HFFc6 (cell line): Measurements from ENCODE around the gene FNDC8. TPM values are rescaled to one million over a fixed set of nuclear protein-coding genes. Genes with fewer than 3 reads are reported as not detected.

Experiments used
- DNase-seq: peaks from one replicate; pipeline ENCODE4 v3.0.0-alpha.2; 2018
- H3K27ac Mint-ChIP-seq: 2 replicates; pipeline ENCODE4 v1.8.0; 2020; ENCODE audit warnings: mild to moderate bottlenecking, mixed read lengths
- H3K27me3 Mint-ChIP-seq: 2 replicates; pipeline ENCODE4 v1.8.0; 2021; ENCODE audit warnings: mild to moderate bottlenecking, moderate library complexity, mixed read lengths; ENCODE audit not compliant: insufficient read depth
- H3K36me3 Mint-ChIP-seq: 2 replicates; pipeline ENCODE4 v1.8.0; 2021; ENCODE audit warnings: low read depth, mixed read lengths
- H3K4me1 Mint-ChIP-seq: 2 replicates; pipeline ENCODE4 v1.8.0; 2020; ENCODE audit warnings: low read depth, mixed read lengths
- H3K4me3 Mint-ChIP-seq: 2 replicates; pipeline ENCODE4 v1.8.0; 2020; ENCODE audit warnings: mild to moderate bottlenecking, moderate library complexity, mixed read lengths
- H3K9me3 Mint-ChIP-seq: 2 replicates; pipeline ENCODE4 v1.8.0; 2020; ENCODE audit warnings: mild to moderate bottlenecking, mixed read lengths
- CTCF ChIP-seq: fragments of 200-600 bp; sonication (generic); IDR thresholded peaks from 2 replicates; pipeline ENCODE4 v1.5.0; 2021; ENCODE audit warnings: antibody characterized with exemption, mild to moderate bottlenecking
- total RNA-seq, 6 experiments: library from RNA; stranded (reverse); fragmentation: NEBNext Ultra II Directional; extraction: Animal tissue kit (Norgen Biotek cat#: 25700); gene quantifications; 2 replicates in 1 of 6; 3 replicates in 5 of 6; pipeline ENCODE4 v1.2.3, GENCODE V29; 2021

The FNDC8 gene
- total RNA-seq, 6 experiments from 2014 or later: not detected

- Mint-ChIP-seq H3K36me3 (no peaks in the 10 kb centered on the region), H3K27ac (no peak overlapping the region), H3K27me3 (no peaks in the 10 kb centered on the region), H3K4me3 (no peak overlapping the region), H3K9me3 (no peaks in the 10 kb centered on the region), H3K4me1 (peaks cover 56% of the 10 kb centered on the region)
- TF ChIP-seq CTCF: no peak
- DNase-seq: no peak
Measured at GRCh38 chr17:35079547-35080423, 41.6 kb upstream of the FNDC8 start.

GRCh38 chr17:35080536-35080935 is 40.9 kb upstream of the FNDC8 start:
- no peaks in the 10 kb centered on the region for H3K27me3 Mint-ChIP-seq
- no peak overlapping the region for H3K27ac Mint-ChIP-seq
- H3K4me3 Mint-ChIP-seq: no peak overlapping the region
- H3K4me1 Mint-ChIP-seq: peaks cover 56% of the 10 kb centered on the region
- H3K36me3 Mint-ChIP-seq: no peaks in the 10 kb centered on the region
- no peaks in the 10 kb centered on the region for H3K9me3 Mint-ChIP-seq
- no peak for DNase-seq
- TF ChIP-seq CTCF: no peak

- no peaks in the 10 kb centered on the region for H3K9me3 Mint-ChIP-seq
- no peak for TF ChIP-seq CTCF
- H3K27ac Mint-ChIP-seq: no peak overlapping the region
- no peaks in the 10 kb centered on the region for H3K27me3 Mint-ChIP-seq
- no peak overlapping the region for H3K4me3 Mint-ChIP-seq
- no peaks in the 10 kb centered on the region for H3K36me3 Mint-ChIP-seq
- H3K4me1 Mint-ChIP-seq: peaks cover 66% of the 10 kb centered on the region
- no peak for DNase-seq
Measured at GRCh38 chr17:35081638-35082037, 39.8 kb upstream of the FNDC8 start.

- no peak for TF ChIP-seq CTCF
- peak overlapping the region; percentile 39 for H3K27ac Mint-ChIP-seq
- H3K36me3 Mint-ChIP-seq: no peaks in the 10 kb centered on the region
- peak overlapping the region; percentile 24 for H3K4me3 Mint-ChIP-seq
- no peaks in the 10 kb centered on the region for H3K27me3 Mint-ChIP-seq
- no peaks in the 10 kb centered on the region for H3K9me3 Mint-ChIP-seq
- peak; percentile 84 for DNase-seq
- H3K4me1 Mint-ChIP-seq: peaks cover 71% of the 10 kb centered on the region
Measured at GRCh38 chr17:35082073-35082657, 39.2 kb upstream of the FNDC8 start.

- no peak for DNase-seq
- Mint-ChIP-seq H3K36me3 (no peaks in the 10 kb centered on the region), H3K27ac (peak overlapping the region; percentile 56), H3K27me3 (no peaks in the 10 kb centered on the region; the same call in 1 of the 2 replicates), H3K9me3 (no peaks in the 10 kb centered on the region), H3K4me1 (peaks cover 80% of the 10 kb centered on the region), H3K4me3 (peak overlapping the region; percentile 25)
- TF ChIP-seq CTCF: no peak
Measured at GRCh38 chr17:35083071-35083470, 38.3 kb upstream of the FNDC8 start.
